ENCODE data around the gene PALLD.
"Not testable (repeated sequence)": the region's sequence is repeated elsewhere in the genome, so short reads cannot be mapped to it uniquely, and the experiment has no call there.

PALLD gene

DNA sequence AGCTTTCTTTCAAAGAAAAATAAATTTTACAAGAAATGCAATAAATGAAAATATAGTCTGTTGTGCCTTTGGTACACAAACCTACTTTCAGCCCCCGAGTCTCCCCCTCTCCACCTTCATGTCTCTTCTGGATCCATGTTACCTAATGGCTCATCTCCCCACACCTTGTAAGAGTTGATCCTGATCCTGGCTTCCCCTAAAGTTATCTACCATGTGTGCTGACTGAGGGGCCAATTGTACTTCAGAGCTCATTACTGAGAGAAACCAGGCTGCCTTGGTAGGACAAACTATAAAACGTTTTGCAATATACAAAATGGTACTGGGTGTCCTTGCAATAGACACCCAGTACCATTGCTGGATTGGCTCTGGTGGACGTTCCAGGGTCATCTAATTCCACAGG is 11.8 kb downstream of the PALLD start:
- H3K4me3 Mint-ChIP-seq, result no peak overlapping the region
- peaks cover 49% of the 10 kb centered on the region for H3K4me1 Mint-ChIP-seq
- no peak for DNase-seq
- H3K9me3 Mint-ChIP-seq, result no peaks in the 10 kb centered on the region
- H3K27me3 Mint-ChIP-seq, result no peaks in the 10 kb centered on the region
- no peak overlapping the region for H3K27ac Mint-ChIP-seq
- no peak for ATAC-seq

DNA sequence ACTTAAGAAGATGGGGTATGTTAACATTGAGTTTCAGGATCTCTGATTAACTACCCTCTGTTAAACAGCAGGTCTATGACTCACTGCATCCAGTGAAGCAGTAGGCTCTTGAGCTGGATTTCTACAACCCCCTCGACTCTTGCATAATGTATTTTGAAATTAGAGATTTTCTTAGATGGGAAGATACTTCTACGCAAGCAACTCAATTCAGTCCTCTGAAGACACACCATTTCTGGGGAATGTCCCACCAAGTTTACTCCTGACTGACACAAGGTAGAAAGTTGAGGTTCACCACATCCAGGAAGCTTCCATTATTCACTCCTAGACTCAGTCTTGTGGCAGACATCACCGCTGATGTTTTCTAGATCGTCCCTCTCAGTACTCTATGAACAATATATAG is 12.9 kb downstream of the PALLD start:
- Mint-ChIP-seq H3K27ac (peak overlapping the region; percentile 56 to 78), H3K4me3 (no peak overlapping the region), H3K4me1 (peaks cover 40% of the 10 kb centered on the region), H3K27me3 (no peaks in the 10 kb centered on the region), H3K9me3 (no peaks in the 10 kb centered on the region)
- DNase-seq, result peak; percentile 55 to 70
- peak; percentile 88 for ATAC-seq

DNA sequence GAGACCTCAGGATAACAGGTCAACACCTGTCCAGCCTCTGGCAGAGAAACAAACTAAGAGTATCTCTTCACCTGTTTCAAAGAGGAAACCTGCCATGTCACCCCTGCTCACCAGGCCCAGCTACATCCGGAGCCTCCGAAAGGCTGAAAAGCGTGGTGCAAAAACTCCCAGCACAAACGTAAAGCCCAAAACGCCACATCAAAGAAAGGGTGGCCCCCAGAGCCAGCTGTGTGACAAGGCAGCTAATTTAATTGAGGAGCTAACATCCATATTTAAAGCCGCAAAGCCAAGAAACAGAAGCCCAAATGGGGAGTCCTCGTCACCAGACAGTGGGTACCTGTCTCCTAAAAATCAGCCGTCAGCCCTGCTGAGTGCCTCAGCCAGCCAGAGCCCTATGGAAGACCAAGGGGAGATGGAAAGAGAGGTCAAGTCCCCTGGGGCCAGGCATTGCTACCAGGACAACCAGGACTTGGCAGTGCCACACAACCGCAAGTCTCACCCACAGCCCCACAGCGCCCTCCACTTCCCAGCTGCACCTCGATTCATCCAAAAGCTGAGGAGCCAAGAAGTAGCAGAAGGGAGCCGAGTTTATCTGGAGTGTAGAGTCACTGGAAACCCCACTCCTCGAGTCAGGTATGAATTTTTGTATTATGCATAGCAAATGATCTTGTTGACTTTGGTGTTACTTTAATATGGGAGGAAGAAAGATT is 15.1 kb downstream of the PALLD start:
- Mint-ChIP-seq H3K9me3 (no peaks in the 10 kb centered on the region), H3K27ac (peak overlapping the region; percentile 76 to 88), H3K27me3 (peaks cover 9% of the 10 kb centered on the region), H3K4me3 (peak overlapping the region; percentile 73 to 83), H3K4me1 (peaks cover 40% of the 10 kb centered on the region)
- DNase-seq (peak; percentile 73 to 88), ATAC-seq (peak; percentile 83)

DNA sequence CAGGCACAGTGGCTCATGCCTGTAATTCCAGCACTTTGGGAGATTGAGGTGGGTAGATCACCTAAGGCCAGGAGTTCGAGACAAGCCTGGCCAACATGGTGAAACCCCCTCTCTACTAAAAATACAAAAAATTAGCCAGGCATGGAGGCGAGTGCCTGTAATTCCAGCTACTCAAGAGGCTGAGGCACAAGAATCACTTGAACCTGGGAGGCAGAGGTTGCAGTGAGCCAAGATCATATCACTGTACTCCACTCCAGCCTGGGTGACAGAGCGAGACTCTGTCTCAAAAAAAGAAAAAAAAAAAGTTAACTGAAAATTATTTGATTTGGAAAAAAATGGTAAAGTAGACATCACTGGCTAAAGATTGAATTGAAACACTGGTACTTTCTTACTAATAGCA is 17.0 kb downstream of the PALLD start:
- not testable (repeated sequence) for H3K9me3 Mint-ChIP-seq, H3K27ac Mint-ChIP-seq, DNase-seq, ATAC-seq, H3K27me3 Mint-ChIP-seq, H3K4me3 Mint-ChIP-seq
- H3K4me1 Mint-ChIP-seq, result peaks cover 40% of the 10 kb centered on the region

DNA sequence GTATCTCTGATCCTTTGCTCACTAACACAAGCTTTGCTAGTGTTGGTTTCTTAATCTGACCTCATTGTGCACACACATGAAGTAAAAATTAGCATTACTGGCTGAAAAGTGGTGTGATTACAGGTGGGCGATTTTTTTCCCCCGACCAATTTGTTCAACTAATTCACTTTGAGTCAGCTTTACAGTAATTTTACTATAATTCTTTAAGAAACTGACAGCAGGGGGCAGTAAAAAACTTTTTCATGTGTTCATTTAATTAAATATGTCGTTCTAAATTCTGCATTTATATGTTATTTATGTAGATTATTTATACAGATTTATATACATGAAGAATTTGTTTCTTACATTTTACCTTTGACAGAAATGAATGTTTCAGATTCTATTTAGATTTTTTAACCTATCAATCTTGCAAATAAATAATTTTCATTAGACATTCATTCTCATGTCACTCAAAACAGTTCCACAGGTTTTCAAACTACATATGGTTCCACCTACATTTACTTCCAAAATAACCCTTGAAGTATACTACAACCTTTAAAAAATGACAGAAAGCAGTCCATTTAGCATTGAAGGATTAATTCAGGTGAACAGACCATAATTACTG is 17.5 kb downstream of the PALLD start:
- H3K27ac Mint-ChIP-seq, result no peak overlapping the region
- ATAC-seq (no peak), DNase-seq (no peak)
- H3K27me3 Mint-ChIP-seq, result peaks cover 9% of the 10 kb centered on the region
- no peaks in the 10 kb centered on the region for H3K9me3 Mint-ChIP-seq
- H3K4me3 Mint-ChIP-seq, result no peak overlapping the region
- H3K4me1 Mint-ChIP-seq, result peaks cover 38% of the 10 kb centered on the region

DNA sequence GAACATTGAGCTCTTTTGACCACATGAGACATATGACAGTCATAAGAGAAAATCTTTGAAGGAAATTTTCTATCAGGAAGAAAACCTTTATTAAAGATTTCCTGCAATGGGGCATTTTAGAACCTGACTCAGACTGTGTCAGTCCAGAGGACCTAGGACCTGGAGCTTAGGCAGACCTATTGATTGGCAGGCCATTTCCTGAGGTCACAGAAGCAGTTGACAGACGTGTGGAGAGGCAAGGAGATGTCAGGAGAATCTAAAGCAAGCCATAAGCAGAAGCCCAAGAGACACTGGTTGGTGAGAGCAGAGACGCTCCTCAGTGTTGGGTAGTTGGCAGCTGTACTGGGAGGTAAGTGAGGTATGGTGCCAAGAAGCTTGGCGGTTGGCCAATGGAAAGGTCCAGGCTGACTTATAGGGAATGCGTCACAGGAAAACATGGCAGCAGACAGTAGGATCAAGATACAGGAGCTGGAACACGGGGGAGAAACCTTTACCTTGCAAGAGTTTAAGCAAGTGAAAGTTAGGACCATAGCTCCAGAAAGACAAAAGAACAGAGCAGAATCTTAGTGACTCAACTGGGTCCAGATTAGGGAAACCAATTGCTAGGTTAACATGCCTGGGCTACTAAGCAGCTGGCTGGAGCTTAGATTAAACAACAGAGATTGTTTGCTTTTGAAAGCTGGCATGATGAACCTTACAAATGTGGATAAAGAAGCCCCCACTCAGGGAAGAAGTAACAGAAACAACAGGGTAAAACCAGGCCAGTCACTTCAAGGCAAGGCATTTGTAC is 18.6 kb downstream of the PALLD start:
- ATAC-seq (no peak), DNase-seq (no peak)
- H3K27me3 Mint-ChIP-seq, result peaks cover 9% of the 10 kb centered on the region
- no peak overlapping the region for H3K4me3 Mint-ChIP-seq
- no peaks in the 10 kb centered on the region for H3K9me3 Mint-ChIP-seq
- no peak overlapping the region for H3K27ac Mint-ChIP-seq
- peaks cover 27% of the 10 kb centered on the region for H3K4me1 Mint-ChIP-seq

DNA sequence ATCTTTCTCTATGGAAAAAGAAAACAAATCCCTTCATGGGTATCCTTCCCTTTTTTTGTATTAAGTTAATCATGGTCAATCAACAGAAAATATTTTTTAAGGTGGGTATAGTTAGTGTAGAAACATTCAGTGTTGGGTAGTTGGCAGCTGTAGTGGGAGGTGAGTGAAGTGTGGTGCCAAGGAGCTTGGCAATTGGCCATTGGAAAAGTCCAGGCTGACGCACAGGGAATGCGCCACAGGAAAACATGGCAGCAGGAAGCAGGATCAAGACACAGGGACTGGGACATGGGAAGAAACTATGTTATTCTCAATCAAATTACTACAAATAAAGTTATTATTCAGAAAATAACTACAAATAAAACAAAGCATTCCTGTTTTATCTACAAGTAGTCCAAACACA is 20.0 kb downstream of the PALLD start:
- Mint-ChIP-seq H3K4me3 (no peak overlapping the region), H3K9me3 (no peaks in the 10 kb centered on the region)
- no peak for ATAC-seq

DNA sequence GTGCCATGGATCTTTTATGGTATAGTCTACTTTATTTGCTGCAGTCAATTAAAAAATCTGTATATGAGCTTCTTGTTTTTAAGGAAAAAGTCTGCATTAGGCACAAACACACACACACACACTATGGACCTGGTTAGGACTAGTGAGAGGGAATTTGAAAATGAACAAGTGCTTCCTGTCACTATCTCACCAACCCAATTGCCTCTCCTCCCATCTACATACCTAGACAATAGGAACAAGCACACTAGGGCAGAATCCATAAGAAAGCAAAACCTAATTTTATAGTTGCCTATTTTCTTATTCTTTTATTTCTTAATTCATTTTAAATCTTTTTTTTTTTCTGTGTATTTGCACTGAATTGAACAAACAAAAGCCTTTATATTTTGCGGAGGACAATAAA is 22.7 kb downstream of the PALLD start:
- Mint-ChIP-seq H3K27me3 (peaks cover 9% of the 10 kb centered on the region), H3K4me1 (no peaks in the 10 kb centered on the region), H3K4me3 (no peak overlapping the region), H3K27ac (no peak overlapping the region), H3K9me3 (no peaks in the 10 kb centered on the region)
- ATAC-seq (no peak), DNase-seq (no peak)

More for the DNA sequence above, 20.0 kb downstream of the PALLD start:
- H3K4me1 Mint-ChIP-seq, result peaks cover 13% of the 10 kb centered on the region
- peaks cover 9% of the 10 kb centered on the region for H3K27me3 Mint-ChIP-seq
- DNase-seq, result no peak
- no peak overlapping the region for H3K27ac Mint-ChIP-seq

DNA sequence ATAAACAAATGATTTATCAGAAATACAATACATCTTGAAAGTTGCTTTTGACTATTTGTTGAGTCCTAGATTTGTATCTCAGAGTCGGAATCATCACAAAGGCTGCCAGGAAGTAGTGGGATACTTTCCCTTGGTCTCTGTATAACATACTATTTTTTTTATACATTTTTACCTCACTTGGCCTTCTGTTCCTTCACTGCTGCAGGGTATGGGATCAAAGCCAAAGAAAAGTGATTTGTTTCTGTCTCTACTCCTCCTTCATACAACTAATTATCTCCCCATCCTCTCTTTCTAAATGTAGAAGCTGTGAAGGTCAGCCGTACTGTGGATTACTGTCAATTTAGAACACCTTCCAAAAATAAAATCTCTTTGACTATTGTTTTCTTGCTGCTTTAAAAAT is 24.9 kb downstream of the PALLD start:
- H3K9me3 Mint-ChIP-seq, result no peaks in the 10 kb centered on the region
- no peak for ATAC-seq
- peaks cover 7% of the 10 kb centered on the region for H3K27me3 Mint-ChIP-seq
- H3K27ac Mint-ChIP-seq, result no peak overlapping the region
- DNase-seq, result no peak
- H3K4me1 Mint-ChIP-seq, result no peaks in the 10 kb centered on the region
- H3K4me3 Mint-ChIP-seq, result no peak overlapping the region

DNA sequence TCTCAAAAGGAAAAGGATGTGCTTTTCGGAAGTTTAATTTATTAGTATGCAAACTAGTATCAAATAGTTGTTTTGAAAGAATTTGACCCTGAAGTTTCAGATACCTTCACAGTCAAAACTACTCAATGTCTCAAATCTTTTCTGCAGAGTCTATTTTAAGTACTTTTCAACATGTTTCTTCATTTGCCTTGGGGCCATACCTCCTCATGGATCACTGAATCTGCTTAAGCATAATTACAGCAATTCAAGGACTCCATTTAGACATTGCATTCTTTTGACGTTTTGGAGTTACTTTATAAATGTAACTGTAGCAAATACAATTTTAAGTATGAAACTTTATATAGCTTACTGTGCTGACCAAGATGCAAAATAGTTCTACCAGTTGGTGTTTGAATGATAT is 25.5 kb downstream of the PALLD start:
- no peak overlapping the region for H3K27ac Mint-ChIP-seq
- no peak for ATAC-seq
- no peaks in the 10 kb centered on the region for H3K9me3 Mint-ChIP-seq
- peaks cover 10% of the 10 kb centered on the region for H3K27me3 Mint-ChIP-seq
- no peak for DNase-seq
- H3K4me3 Mint-ChIP-seq, result no peak overlapping the region
- H3K4me1 Mint-ChIP-seq, result no peaks in the 10 kb centered on the region

DNA sequence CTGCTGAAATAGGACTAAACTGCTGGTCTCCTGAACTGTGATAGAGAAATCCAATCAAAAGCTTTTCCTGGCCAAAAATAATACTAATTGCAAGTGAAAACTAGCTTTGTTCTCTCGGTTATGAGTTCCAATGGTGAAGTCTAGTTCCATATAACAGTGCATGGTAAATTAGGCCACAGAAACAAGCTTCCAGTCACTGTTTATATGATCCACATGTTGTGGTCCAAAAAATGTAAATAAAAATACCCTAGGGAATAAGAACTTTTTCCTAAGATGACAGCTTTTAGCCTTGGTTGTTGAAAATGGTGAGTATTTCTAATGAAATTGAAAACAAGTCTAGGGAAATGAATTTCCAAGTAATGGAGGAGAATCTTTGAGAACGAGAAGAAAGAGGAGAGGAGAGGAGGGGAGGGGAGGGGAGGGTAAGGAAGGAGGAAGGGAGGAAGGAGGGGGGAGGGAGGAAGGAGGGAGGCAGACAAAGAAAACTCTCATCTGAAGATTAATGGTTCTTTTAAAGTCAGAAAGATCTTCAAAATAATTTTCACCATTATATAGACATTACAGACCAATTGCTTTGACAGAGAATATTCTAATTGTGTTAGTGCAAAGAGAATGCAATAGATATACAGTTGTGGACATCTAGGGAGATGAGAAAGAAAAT is 26.1 kb downstream of the PALLD start:
- H3K27ac Mint-ChIP-seq, result no peak overlapping the region
- ATAC-seq (no peak), DNase-seq (no peak)
- peaks cover 15% of the 10 kb centered on the region for H3K27me3 Mint-ChIP-seq
- H3K9me3 Mint-ChIP-seq, result no peaks in the 10 kb centered on the region
- H3K4me3 Mint-ChIP-seq, result no peak overlapping the region
- H3K4me1 Mint-ChIP-seq, result no peaks in the 10 kb centered on the region

DNA sequence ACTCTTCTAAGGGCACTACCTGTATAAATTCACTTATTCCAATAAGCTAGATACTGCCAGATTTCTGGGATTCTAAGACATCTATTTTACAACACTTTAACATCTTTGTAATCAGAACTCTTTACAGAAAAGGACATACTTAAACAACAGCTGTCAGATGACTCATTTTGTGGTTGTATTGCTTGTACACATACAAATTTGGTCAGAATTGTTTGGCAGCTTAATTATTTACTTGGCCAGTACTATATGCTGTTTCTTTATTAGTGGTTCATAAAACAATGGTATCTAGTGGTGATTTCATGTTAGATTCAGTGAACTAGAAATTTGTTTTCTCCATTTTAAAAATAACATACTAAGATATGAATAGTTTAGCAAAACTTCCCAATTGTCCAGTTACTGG is 27.2 kb downstream of the PALLD start:
- no peak overlapping the region for H3K27ac Mint-ChIP-seq
- peaks cover 25% of the 10 kb centered on the region for H3K27me3 Mint-ChIP-seq
- H3K4me1 Mint-ChIP-seq, result no peaks in the 10 kb centered on the region
- ATAC-seq (no peak), DNase-seq (no peak)
- no peak overlapping the region for H3K4me3 Mint-ChIP-seq
- no peaks in the 10 kb centered on the region for H3K9me3 Mint-ChIP-seq

DNA sequence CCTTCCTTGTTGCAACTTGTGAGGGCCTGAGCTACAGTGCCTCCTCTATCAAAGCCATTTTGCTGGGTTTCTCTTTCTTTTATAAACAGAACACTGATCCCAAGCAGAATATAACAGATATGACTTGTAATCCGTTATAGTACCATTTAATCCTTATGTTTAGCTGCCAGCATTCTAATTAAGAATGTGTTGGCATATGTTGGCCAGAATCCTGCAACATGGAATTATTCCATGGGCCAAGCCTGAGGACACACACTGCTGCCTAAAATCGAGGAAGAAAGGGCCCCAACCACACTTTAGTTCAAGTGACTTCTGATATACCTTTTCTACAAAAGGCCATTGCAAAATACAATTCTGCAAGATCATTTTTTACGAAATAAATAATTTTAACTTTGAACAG is 28.0 kb downstream of the PALLD start:
- Mint-ChIP-seq H3K27ac (no peak overlapping the region), H3K4me3 (no peak overlapping the region), H3K4me1 (no peaks in the 10 kb centered on the region), H3K9me3 (no peaks in the 10 kb centered on the region), H3K27me3 (peaks cover 25% of the 10 kb centered on the region)
- DNase-seq, result no peak
- no peak for ATAC-seq

DNA sequence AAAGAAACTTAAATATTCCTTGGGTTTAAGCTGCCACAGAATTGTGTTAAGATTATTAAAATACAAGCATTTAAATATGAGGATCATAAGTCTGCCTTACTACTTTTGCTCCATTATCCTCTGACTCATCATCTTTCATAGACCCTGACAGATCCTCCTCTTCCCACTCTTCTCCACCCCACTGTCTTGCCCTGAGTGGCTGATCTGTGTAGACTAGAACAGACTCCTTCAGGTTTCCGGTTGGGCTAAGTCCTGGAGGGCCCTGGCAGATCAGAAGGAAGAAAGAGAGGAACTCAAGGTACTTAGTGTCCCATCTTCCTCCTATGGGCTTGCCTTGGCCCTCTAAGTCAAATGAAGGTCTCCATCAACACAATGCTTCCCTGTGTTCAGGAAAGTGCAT is 30.7 kb downstream of the PALLD start:
- DNase-seq (no peak), ATAC-seq (no peak)
- Mint-ChIP-seq H3K4me3 (no peak overlapping the region), H3K4me1 (no peaks in the 10 kb centered on the region), H3K9me3 (no peaks in the 10 kb centered on the region), H3K27ac (no peak overlapping the region), H3K27me3 (peaks cover 25% of the 10 kb centered on the region)

DNA sequence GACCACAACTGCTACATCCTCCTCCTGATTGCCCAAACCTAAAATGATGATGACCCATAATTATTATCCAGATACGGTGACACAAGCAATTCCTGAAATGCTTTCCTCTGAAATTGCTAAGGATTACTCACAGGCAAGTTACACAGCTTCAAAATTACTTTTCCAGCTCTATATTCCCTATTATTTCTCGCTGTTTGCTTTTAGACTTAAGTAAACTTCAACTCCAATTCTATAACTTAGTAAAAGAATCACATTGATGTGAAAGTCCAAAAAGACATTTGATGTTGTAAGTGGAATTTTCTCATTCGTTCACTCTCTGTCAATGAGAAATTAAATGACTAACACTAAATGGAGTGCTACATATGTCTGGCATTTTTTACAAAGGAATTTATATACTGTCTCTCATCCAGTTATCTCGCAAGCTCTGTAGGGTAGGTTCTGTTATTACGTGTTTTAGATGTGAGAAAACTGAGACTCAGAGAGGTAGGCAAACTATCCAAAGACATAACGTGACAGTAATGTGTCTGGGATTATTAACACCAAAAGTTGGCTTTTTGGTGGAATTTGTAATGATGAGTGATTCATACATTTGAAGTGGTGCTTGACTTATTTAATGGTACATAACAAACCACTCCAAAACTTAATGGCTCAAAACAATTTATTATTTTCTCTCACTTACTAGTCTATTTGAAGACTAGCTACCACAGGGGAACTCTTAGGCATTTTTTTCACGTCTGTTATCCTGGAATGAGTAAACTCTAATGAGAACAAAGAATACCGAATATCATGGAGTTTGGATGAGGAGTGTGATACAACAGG is 31.5 kb downstream of the PALLD start:
- ATAC-seq, result no peak
- H3K27ac Mint-ChIP-seq, result no peak overlapping the region

More for the DNA sequence above, 31.5 kb downstream of the PALLD start:
- Mint-ChIP-seq H3K4me3 (no peak overlapping the region), H3K27me3 (peaks cover 25% of the 10 kb centered on the region), H3K4me1 (no peaks in the 10 kb centered on the region), H3K9me3 (no peaks in the 10 kb centered on the region)
- no peak for DNase-seq
